ENCODE results near the gene ERMN. TPM values are rescaled to one million over a fixed set of nuclear protein-coding genes. Genes with fewer than 3 reads are reported as not detected.

Gene ERMN
- total and polyA plus RNA-seq, 2 donors (not counting 1 experiment from before 2014, with no cell fraction given): 0.17 TPM; not detected in 1

- Histone ChIP-seq H3K27me3 (ENCODE audit: control insufficient read depth, insufficient read depth, low read length) (no peaks in the 10 kb centered on the region), H3K9me3 (ENCODE audit: control insufficient read depth, insufficient read depth, low read depth, low read length) (no peaks in the 10 kb centered on the region), H4K20me1 (ENCODE audit: control insufficient read depth, extremely low read depth, insufficient read depth, low read length) (no peaks in the 10 kb centered on the region), H3K9ac (ENCODE audit: insufficient read depth, low read length) (no peak overlapping the region), H3K27ac (ENCODE audit: insufficient read depth, low read length) (no peak overlapping the region), H3K4me2 (ENCODE audit: extremely low read depth, insufficient read depth, low read length) (no peak overlapping the region), H3K4me3 (replicated peaks in 1 of 4; ENCODE audit: control extremely low read depth in 1 of 4, insufficient read depth in 1 of 4, low read depth in 3 of 4, low read length in 4 of 4) (no peak overlapping the region), H3K79me2 (ENCODE audit: control insufficient read depth, insufficient read depth, low read length) (no peaks in the 10 kb centered on the region), H2AFZ (ENCODE audit: low read length) (no peak overlapping the region), H3K4me1 (ENCODE audit: control insufficient read depth, extremely low read depth, insufficient read depth, low read length) (no peaks in the 10 kb centered on the region), H3K36me3 (ENCODE audit: control insufficient read depth, insufficient read depth, low read length) (no peaks in the 10 kb centered on the region)
- DNase-seq (ENCODE audit: low read depth in 2 of 2): no peak
- TF ChIP-seq EZH2 (IDR thresholded peaks at IDR 0.05; ENCODE audit: low read length, missing control alignments): no peak
- TF ChIP-seq CTCF (conservative IDR thresholded peaks at IDR 0.05 in 1 of 2, IDR thresholded peaks at IDR 0.05 in 1 of 2; ENCODE audit: low read depth in 1 of 2, low read length in 2 of 2): no peak
Measured at GRCh38 chr2:157334335-157334734, 8.7 kb upstream of the ERMN start.

GRCh38 chr2:157333304-157334047, 7.9 kb upstream of the ERMN start:
- no peak for DNase-seq (ENCODE audit: low read depth in 2 of 2)
- Histone ChIP-seq H3K9me3 (ENCODE audit: control insufficient read depth, insufficient read depth, low read depth, low read length) (no peaks in the 10 kb centered on the region), H3K27me3 (ENCODE audit: control insufficient read depth, insufficient read depth, low read length) (no peaks in the 10 kb centered on the region), H4K20me1 (ENCODE audit: control insufficient read depth, extremely low read depth, insufficient read depth, low read length) (no peaks in the 10 kb centered on the region), H3K4me1 (ENCODE audit: control insufficient read depth, extremely low read depth, insufficient read depth, low read length) (no peaks in the 10 kb centered on the region), H3K9ac (ENCODE audit: insufficient read depth, low read length) (no peak overlapping the region), H3K36me3 (ENCODE audit: control insufficient read depth, insufficient read depth, low read length) (no peaks in the 10 kb centered on the region), H2AFZ (ENCODE audit: low read length) (no peak overlapping the region), H3K27ac (ENCODE audit: insufficient read depth, low read length) (no peak overlapping the region), H3K4me2 (ENCODE audit: extremely low read depth, insufficient read depth, low read length) (no peak overlapping the region), H3K79me2 (ENCODE audit: control insufficient read depth, insufficient read depth, low read length) (no peaks in the 10 kb centered on the region), H3K4me3 (replicated peaks in 1 of 4; ENCODE audit: control extremely low read depth in 1 of 4, insufficient read depth in 1 of 4, low read depth in 3 of 4, low read length in 4 of 4) (no peak overlapping the region)
- TF ChIP-seq CTCF (conservative IDR thresholded peaks at IDR 0.05 in 1 of 2, IDR thresholded peaks at IDR 0.05 in 1 of 2; ENCODE audit: low read depth in 1 of 2, low read length in 2 of 2) (no peak), EZH2 (IDR thresholded peaks at IDR 0.05; ENCODE audit: low read length, missing control alignments) (no peak)

- Histone ChIP-seq H2AFZ (ENCODE audit: low read length) (no peak overlapping the region), H3K27me3 (ENCODE audit: control insufficient read depth, insufficient read depth, low read length) (no peaks in the 10 kb centered on the region), H3K4me2 (ENCODE audit: extremely low read depth, insufficient read depth, low read length) (no peak overlapping the region), H4K20me1 (ENCODE audit: control insufficient read depth, extremely low read depth, insufficient read depth, low read length) (no peaks in the 10 kb centered on the region), H3K79me2 (ENCODE audit: control insufficient read depth, insufficient read depth, low read length) (no peaks in the 10 kb centered on the region), H3K27ac (ENCODE audit: insufficient read depth, low read length) (no peak overlapping the region), H3K4me3 (replicated peaks in 1 of 4; ENCODE audit: control extremely low read depth in 1 of 4, insufficient read depth in 1 of 4, low read depth in 3 of 4, low read length in 4 of 4) (no peak overlapping the region), H3K9me3 (ENCODE audit: control insufficient read depth, insufficient read depth, low read depth, low read length) (no peaks in the 10 kb centered on the region), H3K36me3 (ENCODE audit: control insufficient read depth, insufficient read depth, low read length) (no peaks in the 10 kb centered on the region), H3K9ac (ENCODE audit: insufficient read depth, low read length) (no peak overlapping the region), H3K4me1 (ENCODE audit: control insufficient read depth, extremely low read depth, insufficient read depth, low read length) (no peaks in the 10 kb centered on the region)
- TF ChIP-seq CTCF (conservative IDR thresholded peaks at IDR 0.05 in 1 of 2, IDR thresholded peaks at IDR 0.05 in 1 of 2; ENCODE audit: low read depth in 1 of 2, low read length in 2 of 2): no peak
- TF ChIP-seq EZH2 (IDR thresholded peaks at IDR 0.05; ENCODE audit: low read length, missing control alignments): no peak
- DNase-seq (ENCODE audit: low read depth in 2 of 2): no peak
Measured at GRCh38 chr2:157329524-157329923, 3.9 kb upstream of the ERMN start.

Measured in fibroblast of lung (primary cell).